Naive thymus-derived CD8-positive, alpha-beta T cell (primary cell): ENCODE results near the gene NOTCH1. TPM values are rescaled to one million over a fixed set of nuclear protein-coding genes. Genes with fewer than 3 reads are reported as not detected.
A peak's percentile ranks its signal among the peaks of the same experiment; 100 is the strongest.

ENCODE experiments used
- ATAC-seq, 2 donors: fragments of 150-1000 bp; cut with Tn5 transposase in 1 of 2; sonication (Bioruptor Pico), chemical (Tn5 transposase) in 1 of 2; 1 replicate in 1 of 2; 2 replicates in 1 of 2; pipeline ENCODE4 v1.10.0; 2021; ENCODE audit warnings: mild to moderate bottlenecking in 2 of 2, moderate library complexity in 2 of 2
- POLR2A ChIA-PET: fragments of 350-600 bp; sonication (Branson Sonifier 250); formaldehyde crosslinking; loops from one replicate; lab custom pipeline; 2021; ENCODE audit warnings: antibody characterized with exemption; lab: Charles Lee
- DNase-seq, 10 donors: peaks; one replicate each; pipeline versions ENCODE4 v3.0.0 to v3.0.0-alpha.2; 2020 to 2022
- H3K27ac Mint-ChIP-seq, 10 donors: one replicate each; pipeline ENCODE4 v1.8.0; 2020 to 2022; ENCODE audit warnings: mild to moderate bottlenecking in 10 of 10, mixed read lengths in 10 of 10, moderate library complexity in 4 of 10, inconsistent platforms in 1 of 10
- H3K27me3 Mint-ChIP-seq, 5 donors: one replicate each; pipeline ENCODE4 v1.8.0; 2021 to 2022; ENCODE audit warnings: mixed read lengths in 5 of 5
- H3K36me3 Mint-ChIP-seq, 3 donors: one replicate each; pipeline ENCODE4 v1.8.0; 2020 to 2022; ENCODE audit warnings: mixed read lengths in 3 of 3, mild to moderate bottlenecking in 2 of 3, inconsistent platforms in 1 of 3
- H3K4me1 Mint-ChIP-seq, 4 donors: one replicate each; pipeline ENCODE4 v1.8.0; 2021 to 2022; ENCODE audit warnings: mixed read lengths in 4 of 4
- H3K4me3 Mint-ChIP-seq, 10 donors: one replicate each; pipeline ENCODE4 v1.8.0; 2020 to 2022; ENCODE audit warnings: mild to moderate bottlenecking in 10 of 10, mixed read lengths in 10 of 10, moderate library complexity in 6 of 10, inconsistent platforms in 1 of 10
- H3K9me3 Mint-ChIP-seq, 9 donors: one replicate each; pipeline ENCODE4 v1.8.0; 2020 to 2022; ENCODE audit warnings: mixed read lengths in 9 of 9, mild to moderate bottlenecking in 3 of 9, inconsistent platforms in 1 of 9, moderate library complexity in 1 of 9
- polyA plus RNA-seq, 3 donors: library from polyadenylated mRNA; unstranded; fragments of 300-500 nt; fragmentation: Illumina TruSeq; gene quantifications; one replicate each; pipeline ENCODE4 v1.2.3, GENCODE V29; 2021
- total RNA-seq, 8 experiments: library from RNA in 2 of 8; stranded (reverse) in 2 of 8; gene quantifications; one replicate each; pipeline ENCODE4 v1.2.3 and lab custom pipeline; 2021 to 2026

NOTCH1 gene
- total and polyA plus RNA-seq, 5 experiments from 2014 or later = 1.3 to 84.3 (median 5.9) TPM

- no peaks in the 10 kb centered on the region for H3K27me3 Mint-ChIP-seq
- no peaks in the 10 kb centered on the region for H3K9me3 Mint-ChIP-seq
- H3K27ac Mint-ChIP-seq = peak overlapping the region; percentile 89 to 99 (median 97)
- peak overlapping the region; percentile 80 to 99 (median 92) for H3K4me3 Mint-ChIP-seq
- peaks cover 0 to 7% (median 0%) of the 10 kb centered on the region in 3 donors for H3K36me3 Mint-ChIP-seq
- ATAC-seq = peak; percentile 67 to 71
- POLR2A ChIA-PET = interaction anchor here (0.6 to 4.1 kb wide), 16 partner anchors 9 to 1012 kb away, joined by 3 to 30 read pairs (median 7); partner anchors contain the start of genes C8G, FBXW5 and PNPLA7
- peak in 9 of 10 donors; percentile 31 to 73 (median 50) for DNase-seq
- H3K4me1 Mint-ChIP-seq = peaks cover 19 to 77% (median 61%) of the 10 kb centered on the region in 4 donors
Measured at GRCh38 chr9:136538599-136539426, 7.0 kb downstream of the NOTCH1 start.

- Mint-ChIP-seq H3K27me3 (no peaks in the 10 kb centered on the region), H3K4me1 (peaks cover 21 to 77% (median 62%) of the 10 kb centered on the region in 4 donors)
- no peak for ATAC-seq
Measured at GRCh38 chr9:136537896-136538598, 7.8 kb downstream of the NOTCH1 start.

GRCh38 chr9:136537411-136537810, 8.4 kb downstream of the NOTCH1 start:
- Mint-ChIP-seq H3K27me3 (no peaks in the 10 kb centered on the region), H3K36me3 (peaks cover 0 to 3% (median 0%) of the 10 kb centered on the region in 3 donors), H3K27ac (peak overlapping the region in 7 of 10 donors; percentile 52 to 90 (median 80)), H3K4me3 (peak overlapping the region in 9 of 10 donors; percentile 34 to 80 (median 54)), H3K9me3 (no peaks in the 10 kb centered on the region), H3K4me1 (peaks cover 23 to 76% (median 63%) of the 10 kb centered on the region in 4 donors)
- ATAC-seq = no peak
- POLR2A ChIA-PET = interaction anchor here (0.9 to 4.1 kb wide), 2 partner anchors 8 to 9 kb away, joined by 4 to 29 read pairs; partner anchors contain the start of gene NOTCH1
- no peak for DNase-seq

More at GRCh38 chr9:136537896-136538598, 7.8 kb downstream of the NOTCH1 start:
- POLR2A ChIA-PET = interaction anchor here (0.7 to 4.1 kb wide), 14 partner anchors 8 to 406 kb away, joined by 3 to 30 read pairs (median 8); partner anchors contain the start of genes C8G, FBXW5 and NOTCH1
- H3K27ac Mint-ChIP-seq = peak overlapping the region in 9 of 10 donors; percentile 80 to 98 (median 96)
- no peaks in the 10 kb centered on the region for H3K9me3 Mint-ChIP-seq
- peak overlapping the region; percentile 80 to 99 (median 92) for H3K4me3 Mint-ChIP-seq
- no peak for DNase-seq
- H3K36me3 Mint-ChIP-seq = peaks cover 0 to 7% (median 0%) of the 10 kb centered on the region in 3 donors

- Mint-ChIP-seq H3K27me3 (no peaks in the 10 kb centered on the region), H3K36me3 (no peaks in the 10 kb centered on the region), H3K4me3 (peak overlapping the region in 4 of 10 donors; percentile 36 to 80 (median 64)), H3K27ac (peak overlapping the region in 6 of 10 donors; percentile 22 to 90 (median 73)), H3K9me3 (no peaks in the 10 kb centered on the region), H3K4me1 (peaks cover 26 to 78% (median 66%) of the 10 kb centered on the region in 4 donors)
- DNase-seq = no peak
- POLR2A ChIA-PET = interaction anchor here (0.9 to 1.0 kb wide), 3 partner anchors 8 to 15 kb away, joined by 4 to 5 read pairs (median 4); partner anchors contain the start of gene NOTCH1
- ATAC-seq = no peak
Measured at GRCh38 chr9:136536721-136537241, 9.1 kb downstream of the NOTCH1 start.

GRCh38 chr9:136536051-136536720, 9.7 kb downstream of the NOTCH1 start:
- peak overlapping the region in 1 of 10 donors; percentile 30 for H3K4me3 Mint-ChIP-seq
- POLR2A ChIA-PET = interaction anchor here (1.0 kb wide), 2 partner anchors 9 to 16 kb away, joined by 4 to 5 read pairs; no protein-coding TSS in a partner anchor
- no peaks in the 10 kb centered on the region for H3K9me3 Mint-ChIP-seq
- H3K4me1 Mint-ChIP-seq = peaks cover 27 to 78% (median 68%) of the 10 kb centered on the region in 4 donors
- DNase-seq = no peak
- ATAC-seq = no peak
- H3K27ac Mint-ChIP-seq = no peak overlapping the region
- H3K27me3 Mint-ChIP-seq = no peaks in the 10 kb centered on the region
- H3K36me3 Mint-ChIP-seq = no peaks in the 10 kb centered on the region

- DNase-seq (no peak), ATAC-seq (no peak)
- no peaks in the 10 kb centered on the region for H3K9me3 Mint-ChIP-seq
- POLR2A ChIA-PET = interaction anchor here (0.6 kb wide), 1 partner anchor 11 kb away, joined by 5 read pairs; the partner anchor contains the start of gene NOTCH1
- peak overlapping the region in 3 of 10 donors; percentile 10 to 47 (median 29) for H3K4me3 Mint-ChIP-seq
- no peak overlapping the region for H3K27ac Mint-ChIP-seq
- peaks cover 25 to 78% (median 66%) of the 10 kb centered on the region in 4 donors for H3K4me1 Mint-ChIP-seq
- no peaks in the 10 kb centered on the region for H3K27me3 Mint-ChIP-seq
- H3K36me3 Mint-ChIP-seq = no peaks in the 10 kb centered on the region
Measured at GRCh38 chr9:136535070-136535469, 10.8 kb downstream of the NOTCH1 start.

- H3K9me3 Mint-ChIP-seq = no peaks in the 10 kb centered on the region
- DNase-seq = no peak
- peaks cover 23 to 76% (median 62%) of the 10 kb centered on the region in 4 donors for H3K4me1 Mint-ChIP-seq
- H3K27me3 Mint-ChIP-seq = no peaks in the 10 kb centered on the region
- ATAC-seq = no peak
- H3K36me3 Mint-ChIP-seq = no peaks in the 10 kb centered on the region
- H3K27ac Mint-ChIP-seq = peak overlapping the region in 9 of 10 donors; percentile 52 to 96 (median 90)
- POLR2A ChIA-PET = interaction anchor here (1.2 to 2.3 kb wide), 5 partner anchors 10 to 193 kb away, joined by 4 to 11 read pairs (median 7); no protein-coding TSS in a partner anchor
- peak overlapping the region in 9 of 10 donors; percentile 64 to 81 (median 77) for H3K4me3 Mint-ChIP-seq
Measured at GRCh38 chr9:136534366-136534765, 11.5 kb downstream of the NOTCH1 start.

- peak in 9 of 10 donors; percentile 21 to 66 (median 43) for DNase-seq
- Mint-ChIP-seq H3K27ac (peak overlapping the region; percentile 52 to 96 (median 90)), H3K9me3 (no peaks in the 10 kb centered on the region), H3K36me3 (no peaks in the 10 kb centered on the region), H3K4me3 (peak overlapping the region; percentile 60 to 81 (median 77)), H3K4me1 (peaks cover 19 to 73% (median 58%) of the 10 kb centered on the region in 4 donors), H3K27me3 (no peaks in the 10 kb centered on the region)
- ATAC-seq = peak; percentile 38 to 60
- POLR2A ChIA-PET = interaction anchor here (1.2 to 2.3 kb wide), 8 partner anchors 8 to 194 kb away, joined by 4 to 11 read pairs (median 7); partner anchors contain the start of gene NOTCH1
Measured at GRCh38 chr9:136533775-136534157, 12.1 kb downstream of the NOTCH1 start.

GRCh38 chr9:136532799-136533774, 12.8 kb downstream of the NOTCH1 start:
- Mint-ChIP-seq H3K9me3 (no peaks in the 10 kb centered on the region), H3K36me3 (no peaks in the 10 kb centered on the region), H3K27ac (peak overlapping the region; percentile 81 to 96 (median 90)), H3K27me3 (no peaks in the 10 kb centered on the region), H3K4me3 (peak overlapping the region; percentile 60 to 81 (median 77)), H3K4me1 (peaks cover 19 to 68% (median 57%) of the 10 kb centered on the region in 4 donors)
- ATAC-seq (peak; percentile 77 to 86), DNase-seq (peak; percentile 54 to 84 (median 70))
- POLR2A ChIA-PET = interaction anchor here (0.6 to 2.3 kb wide), 12 partner anchors 9 to 553 kb away, joined by 3 to 11 read pairs (median 5); partner anchors contain the start of genes MAN1B1 and NOTCH1
